PC-9 (cell line): ENCODE measurements around the gene TRIM42.

Experiments used
- CTCF ChIP-seq: fragments of 200-600 bp; sonication (generic); conservative IDR thresholded peaks from 2 replicates; pipeline ENCODE4 v1.6.1; 2017; ENCODE audit warnings: mixed run types, antibody characterized with exemption, mild to moderate bottlenecking, moderate library complexity
- EZH2 ChIP-seq: fragments of 200-600 bp; sonication (generic); IDR thresholded peaks from 2 replicates; pipeline ENCODE4 v1.8.0; 2017; ENCODE audit warnings: antibody characterized with exemption, low read depth

- TF ChIP-seq CTCF, result no peak
- no peak for TF ChIP-seq EZH2
Measured at GRCh38 chr3:140719841-140720614, 42.2 kb downstream of the TRIM42 start.
